HepG2 (cell line): ENCODE measurements around the gene CABLES2. TPM values are rescaled to one million over a fixed set of nuclear protein-coding genes. Genes with fewer than 3 reads are reported as not detected.
A peak's percentile ranks its signal among the peaks of the same experiment; 100 is the strongest.

Source experiments
- HES4 ChIP-seq: sonication (generic); formaldehyde crosslinking; IDR thresholded peaks from 2 replicates; pipeline ENCODE4 v1.9.0; 2021; ENCODE audit warnings: mild to moderate bottlenecking, missing genetic modification reagents, borderline replicate concordance
- HOXA7 ChIP-seq: sonication (generic); formaldehyde crosslinking; IDR thresholded peaks from 2 replicates; pipeline ENCODE4 v1.8.1; 2022; ENCODE audit warnings: mild to moderate bottlenecking, missing genetic modification reagents, moderate library complexity
- PHF21A ChIP-seq: sonication (generic); formaldehyde crosslinking; IDR thresholded peaks from 2 replicates; pipeline ENCODE4 v1.5.0; 2020; ENCODE audit warnings: mild to moderate bottlenecking, missing genetic modification reagents
- RFX3 ChIP-seq: IDR thresholded peaks from 2 replicates; pipeline ENCODE4 v1.6.1; 2016; ENCODE audit warnings: missing biosample characterization, missing genetic modification reagents
- SOX13 ChIP-seq, 3 experiments: fragments of 450-650 bp in 1 of 3; sonication (generic) in 1 of 3; formaldehyde crosslinking in 1 of 3; IDR thresholded peaks in 2 of 3; conservative IDR thresholded peaks in 1 of 3; 2 replicates each; pipeline versions ENCODE4 v1.5.0 to v1.6.1; 2016 to 2020; ENCODE audit warnings: antibody characterized with exemption in 1 of 3, mild to moderate bottlenecking in 1 of 3, missing compliant biosample characterization in 1 of 3, missing genetic modification reagents in 1 of 3, moderate library complexity in 1 of 3
- ZBTB8A ChIP-seq: sonication (generic); formaldehyde crosslinking; IDR thresholded peaks from 2 replicates; pipeline ENCODE4 v1.4.0; 2020; ENCODE audit warnings: mild to moderate bottlenecking, low read depth, missing genetic modification reagents, borderline replicate concordance
- ZNF407 ChIP-seq: sonication (generic); formaldehyde crosslinking; IDR thresholded peaks from one replicate; pipeline ENCODE4 v1.5.1; 2020; ENCODE audit warnings: mild to moderate bottlenecking, missing genetic modification reagents; ENCODE audit errors: not compliant biosample characterization
- ZNF510 ChIP-seq: sonication (generic); formaldehyde crosslinking; IDR thresholded peaks from 2 replicates; pipeline ENCODE4 v1.4.0; 2020; ENCODE audit warnings: low read depth, mild to moderate bottlenecking, missing genetic modification reagents
- ZNF724P ChIP-seq: sonication (generic); formaldehyde crosslinking; IDR thresholded peaks from 2 replicates; pipeline ENCODE4 v1.8.0; 2022; ENCODE audit warnings: missing genetic modification reagents, borderline replicate concordance
- ZNF878 ChIP-seq: sonication (generic); formaldehyde crosslinking; IDR thresholded peaks from 2 replicates; pipeline ENCODE4 v1.8.1; 2023; ENCODE audit warnings: mild to moderate bottlenecking, missing genetic modification reagents, moderate library complexity
- polyA plus RNA-seq, 8 experiments: library from polyadenylated mRNA; depleted of rRNA in 3 of 8; stranded (reverse) in 7 of 8; unstranded in 1 of 8; fragments of >200 nt; fragmentation: Illumina TruSeq in 4 of 8; extraction: Trizol in 4 of 8; gene quantifications; 2 replicates each; pipeline versions ENCODE4 v1.2.1 to v1.2.3, GENCODE V29; 2011 to 2016; ENCODE audit warnings: low read depth in 4 of 8, missing spikeins in 1 of 8, mixed read lengths in 1 of 8; ENCODE audit not compliant: insufficient read depth in 1 of 8
- total RNA-seq, 5 experiments: library from RNA; depleted of rRNA; stranded (reverse); fragments of >200 nt; fragmentation: Illumina TruSeq; extraction: Trizol; gene quantifications; 2 replicates each; pipeline ENCODE4 v1.2.3, GENCODE V29; 2016; ENCODE audit warnings: low read depth in 1 of 5
- TF ChIP-seq, protein P1 (sequence below): IDR thresholded peaks from 2 replicates; pipeline ENCODE4 v1.6.1; 2016; ENCODE audit warnings: low read depth, missing genetic modification reagents, missing compliant biosample characterization
- TF ChIP-seq, protein P2 (sequence below): IDR thresholded peaks from 2 replicates; pipeline ENCODE4 v1.6.1; 2016; ENCODE audit warnings: missing biosample characterization, missing genetic modification reagents, low read depth

The CABLES2 gene
- total and polyA plus RNA-seq, 2 of the 13 experiments (the other 11 are each of a cell fraction or from before 2014, with no cell fraction given): 5.2 to 9.7 TPM

GRCh38 chr20:62374331-62375152, 32.5 kb downstream of the CABLES2 start (continued):
- no peak for TF ChIP-seq ZNF407 (CRISPR knock-in tag)
- 0 out of 2 replicates have a peak, but pooled peaks have one; percentile 31 for TF ChIP-seq HES4 (CRISPR knock-in tag)
- TF ChIP-seq ZBTB8A (CRISPR knock-in tag): no peak
- no peak for TF ChIP-seq ZNF724P
- no peak for TF ChIP-seq HOXA7 (CRISPR knock-in tag)
- TF ChIP-seq, protein P1, sequence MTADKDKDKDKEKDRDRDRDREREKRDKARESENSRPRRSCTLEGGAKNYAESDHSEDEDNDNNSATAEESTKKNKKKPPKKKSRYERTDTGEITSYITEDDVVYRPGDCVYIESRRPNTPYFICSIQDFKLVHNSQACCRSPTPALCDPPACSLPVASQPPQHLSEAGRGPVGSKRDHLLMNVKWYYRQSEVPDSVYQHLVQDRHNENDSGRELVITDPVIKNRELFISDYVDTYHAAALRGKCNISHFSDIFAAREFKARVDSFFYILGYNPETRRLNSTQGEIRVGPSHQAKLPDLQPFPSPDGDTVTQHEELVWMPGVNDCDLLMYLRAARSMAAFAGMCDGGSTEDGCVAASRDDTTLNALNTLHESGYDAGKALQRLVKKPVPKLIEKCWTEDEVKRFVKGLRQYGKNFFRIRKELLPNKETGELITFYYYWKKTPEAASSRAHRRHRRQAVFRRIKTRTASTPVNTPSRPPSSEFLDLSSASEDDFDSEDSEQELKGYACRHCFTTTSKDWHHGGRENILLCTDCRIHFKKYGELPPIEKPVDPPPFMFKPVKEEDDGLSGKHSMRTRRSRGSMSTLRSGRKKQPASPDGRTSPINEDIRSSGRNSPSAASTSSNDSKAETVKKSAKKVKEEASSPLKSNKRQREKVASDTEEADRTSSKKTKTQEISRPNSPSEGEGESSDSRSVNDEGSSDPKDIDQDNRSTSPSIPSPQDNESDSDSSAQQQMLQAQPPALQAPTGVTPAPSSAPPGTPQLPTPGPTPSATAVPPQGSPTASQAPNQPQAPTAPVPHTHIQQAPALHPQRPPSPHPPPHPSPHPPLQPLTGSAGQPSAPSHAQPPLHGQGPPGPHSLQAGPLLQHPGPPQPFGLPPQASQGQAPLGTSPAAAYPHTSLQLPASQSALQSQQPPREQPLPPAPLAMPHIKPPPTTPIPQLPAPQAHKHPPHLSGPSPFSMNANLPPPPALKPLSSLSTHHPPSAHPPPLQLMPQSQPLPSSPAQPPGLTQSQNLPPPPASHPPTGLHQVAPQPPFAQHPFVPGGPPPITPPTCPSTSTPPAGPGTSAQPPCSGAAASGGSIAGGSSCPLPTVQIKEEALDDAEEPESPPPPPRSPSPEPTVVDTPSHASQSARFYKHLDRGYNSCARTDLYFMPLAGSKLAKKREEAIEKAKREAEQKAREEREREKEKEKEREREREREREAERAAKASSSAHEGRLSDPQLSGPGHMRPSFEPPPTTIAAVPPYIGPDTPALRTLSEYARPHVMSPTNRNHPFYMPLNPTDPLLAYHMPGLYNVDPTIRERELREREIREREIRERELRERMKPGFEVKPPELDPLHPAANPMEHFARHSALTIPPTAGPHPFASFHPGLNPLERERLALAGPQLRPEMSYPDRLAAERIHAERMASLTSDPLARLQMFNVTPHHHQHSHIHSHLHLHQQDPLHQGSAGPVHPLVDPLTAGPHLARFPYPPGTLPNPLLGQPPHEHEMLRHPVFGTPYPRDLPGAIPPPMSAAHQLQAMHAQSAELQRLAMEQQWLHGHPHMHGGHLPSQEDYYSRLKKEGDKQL (CRISPR knock-in tag): no peak
- TF ChIP-seq RFX3 (CRISPR knock-in tag): no peak
- no peak for TF ChIP-seq ZNF510 (CRISPR knock-in tag)
- TF ChIP-seq ZNF878 (CRISPR knock-in tag): no peak
- TF ChIP-seq, protein P2, sequence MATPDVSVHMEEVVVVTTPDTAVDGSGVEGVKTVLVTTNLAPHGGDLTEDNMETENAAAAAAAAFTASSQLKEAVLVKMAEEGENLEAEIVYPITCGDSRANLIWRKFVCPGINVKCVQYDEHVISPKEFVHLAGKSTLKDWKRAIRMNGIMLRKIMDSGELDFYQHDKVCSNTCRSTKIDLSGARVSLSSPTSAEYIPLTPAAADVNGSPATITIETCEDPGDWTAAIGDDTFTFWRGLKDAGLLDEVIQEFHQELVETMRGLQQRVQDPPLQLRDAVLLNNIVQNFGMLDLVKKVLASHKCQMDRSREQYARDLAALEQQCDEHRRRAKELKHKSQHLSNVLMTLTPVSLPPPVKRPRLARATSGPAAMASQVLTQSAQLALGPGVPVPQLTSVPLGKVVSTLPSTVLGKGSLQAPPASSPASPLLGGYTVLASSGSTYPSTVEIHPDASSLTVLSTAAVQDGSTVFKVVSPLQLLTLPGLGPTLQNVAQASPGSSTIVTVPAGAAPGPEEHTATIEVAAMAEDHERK (CRISPR knock-in tag): no peak
- no peak for TF ChIP-seq SOX13 (IDR thresholded peaks at IDR 0.05)
- TF ChIP-seq SOX13 (CRISPR knock-in tag; conservative IDR thresholded peaks at IDR 0.05 in 1 of 2, IDR thresholded peaks at IDR 0.05 in 1 of 2): no peak
- no peak for TF ChIP-seq PHF21A
